Measurements from ENCODE around the gene CHKA.

The CHKA gene

GRCh38 chr11:68012044-68012842, 108.9 kb downstream of the CHKA start:
- peak; percentile 46 for DNase-seq

DNA sequence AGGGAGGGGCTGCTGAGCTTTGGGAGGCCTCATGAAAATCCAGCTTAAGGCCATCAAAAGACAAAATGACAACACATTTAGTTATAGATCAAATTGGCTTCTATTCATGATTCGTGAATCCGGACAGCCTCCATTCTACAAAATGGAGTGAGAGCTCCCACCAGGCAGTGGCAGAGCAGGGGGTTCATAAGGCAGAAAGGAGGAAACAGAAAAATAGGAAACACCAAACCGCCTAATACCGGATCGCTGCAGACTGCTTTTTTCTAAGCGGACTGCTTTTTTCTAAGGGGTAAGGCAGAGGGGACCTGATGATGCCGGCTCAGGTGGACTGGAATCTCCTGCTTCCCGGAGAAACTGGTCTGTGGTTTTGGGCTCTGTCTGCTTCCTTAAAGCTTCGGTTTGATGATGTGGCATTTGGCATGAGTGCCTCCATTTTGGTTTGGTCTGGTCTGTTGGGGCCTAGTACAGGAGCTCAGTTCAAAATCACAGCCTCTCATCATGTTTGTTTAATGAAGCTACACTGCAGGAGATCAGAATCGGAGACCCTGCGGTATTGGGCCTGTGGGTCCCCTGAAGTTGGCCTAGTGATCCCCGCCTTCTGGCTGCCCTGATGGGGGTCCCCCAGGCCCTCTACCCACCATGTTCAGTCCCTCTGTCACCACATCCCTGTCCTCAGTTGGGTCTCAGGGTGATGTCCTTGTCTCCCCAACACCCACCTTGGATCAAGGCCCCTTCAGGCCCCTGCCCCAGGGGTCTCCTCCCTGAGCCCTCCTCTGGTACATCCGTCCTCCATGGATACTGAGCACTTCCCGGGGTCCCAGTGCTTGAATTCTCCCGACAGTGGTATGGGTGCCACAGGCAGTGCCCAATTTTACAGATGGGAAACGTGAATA, 109.9 kb downstream of the CHKA start:
- no peak for DNase-seq

GRCh38 chr11:68010090-68011041, 110.8 kb downstream of the CHKA start, which contains the start of gene ALDH3B1:
TSS of gene ALDH3B1 (plus strand) at chr11:68010327. CDS start at chr11:68015298, 4,971 bp downstream.
- peak; percentile 97 for DNase-seq

DNA sequence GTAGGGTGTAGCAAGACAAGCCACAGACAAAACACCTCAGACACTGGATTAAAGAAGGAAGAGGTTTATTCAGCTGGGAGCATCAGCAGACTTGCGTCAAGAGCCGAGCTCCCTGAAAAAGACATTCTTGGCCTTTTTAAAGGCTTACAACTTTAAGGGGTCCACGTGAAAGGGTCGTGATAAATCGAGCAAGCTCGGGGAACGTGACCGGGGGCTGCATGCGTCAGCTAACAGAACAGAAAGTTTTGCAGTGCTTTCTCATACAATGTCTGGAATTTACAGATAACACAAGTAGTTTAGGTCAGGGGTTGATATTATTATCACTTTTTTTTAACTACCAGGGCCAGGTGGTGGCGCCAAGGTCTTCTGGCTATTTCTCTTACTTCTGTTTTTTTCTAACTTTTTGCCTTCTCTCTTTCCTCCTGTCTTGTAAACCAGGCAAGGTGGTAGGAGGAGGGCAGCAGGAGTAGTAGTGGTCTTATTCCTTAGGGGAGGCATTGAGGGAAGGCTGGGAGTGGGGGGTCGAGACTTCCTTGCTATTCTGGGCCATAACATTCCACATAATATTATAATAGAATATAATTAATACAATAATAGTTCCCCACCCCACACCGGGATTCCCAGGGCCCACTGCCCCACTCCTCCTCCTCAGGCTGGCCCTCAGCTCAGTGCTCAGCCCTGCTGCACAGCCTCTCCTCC, 111.6 kb downstream of the CHKA start:
- peak; percentile 72 for DNase-seq

GRCh38 chr11:68008381-68009337, 112.5 kb downstream of the CHKA start:
- DNase-seq = no peak

GRCh38 chr11:68007498-68008380, 113.4 kb downstream of the CHKA start:
- no peak for DNase-seq

DNA sequence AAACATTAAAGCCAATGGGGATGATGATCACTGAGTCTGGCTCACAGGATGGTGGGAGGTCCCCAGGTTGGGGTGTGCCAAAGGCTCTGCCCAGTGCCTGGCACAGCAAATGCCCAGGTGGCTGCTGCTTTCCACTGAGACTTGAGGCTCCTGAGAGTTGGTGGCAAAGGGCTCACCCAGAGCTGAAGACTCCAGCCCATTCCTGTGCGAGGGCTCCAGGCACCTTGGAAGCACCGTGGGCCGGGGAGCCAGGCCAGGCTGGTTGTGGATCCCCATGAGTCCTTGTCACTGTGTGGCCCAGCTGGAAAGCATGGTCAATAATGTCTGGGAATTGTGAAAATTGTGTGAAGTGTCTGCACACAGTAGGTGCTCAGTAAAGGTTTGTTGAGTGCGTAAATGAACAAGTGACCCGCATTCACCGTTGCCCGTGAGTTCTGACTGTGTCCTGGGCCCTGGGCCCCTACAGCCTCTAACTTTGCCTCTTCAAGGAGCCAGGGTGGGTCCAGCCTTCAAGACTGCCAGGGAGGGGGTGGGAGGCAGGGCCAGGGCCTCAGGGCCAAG, 114.5 kb downstream of the CHKA start:
- no peak for DNase-seq

DNA sequence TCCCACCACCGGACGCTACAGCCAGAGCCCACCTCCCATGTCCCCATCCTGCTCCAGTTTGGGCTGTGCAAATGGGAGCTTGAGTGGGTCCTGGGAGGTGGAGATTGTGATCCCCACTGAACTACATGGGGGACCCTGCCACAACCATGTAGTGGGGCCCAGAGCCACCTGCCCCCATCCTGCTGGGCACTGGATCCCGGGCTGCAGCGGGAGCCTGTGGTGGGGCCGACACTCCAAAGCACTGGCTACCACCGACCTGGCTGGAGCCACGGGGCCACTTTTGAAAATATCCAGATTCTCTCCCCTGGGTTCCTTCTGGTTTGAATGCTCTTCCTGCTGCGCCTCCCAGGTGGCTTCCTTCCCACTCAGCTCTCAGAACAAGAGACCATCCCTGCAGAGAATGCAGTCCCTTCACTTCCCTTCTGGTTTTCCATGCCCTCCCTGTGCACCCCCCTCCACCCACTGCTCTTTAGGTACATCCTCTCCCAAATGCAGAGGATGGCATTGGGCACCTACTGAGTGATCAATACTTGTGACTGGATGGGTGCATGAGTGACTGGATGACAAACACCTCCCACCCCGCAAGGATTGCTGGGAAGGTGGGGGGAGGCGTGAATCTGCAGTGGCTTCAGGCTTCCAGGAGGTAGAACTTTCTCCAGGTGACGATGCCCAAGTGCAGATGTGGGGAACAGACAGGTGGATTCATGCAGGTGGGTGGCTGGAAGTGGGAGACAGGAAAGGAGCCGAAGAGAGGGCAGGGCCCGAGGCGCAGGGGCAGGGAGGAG, 116.4 kb downstream of the CHKA start:
- DNase-seq = no peak

DNA sequence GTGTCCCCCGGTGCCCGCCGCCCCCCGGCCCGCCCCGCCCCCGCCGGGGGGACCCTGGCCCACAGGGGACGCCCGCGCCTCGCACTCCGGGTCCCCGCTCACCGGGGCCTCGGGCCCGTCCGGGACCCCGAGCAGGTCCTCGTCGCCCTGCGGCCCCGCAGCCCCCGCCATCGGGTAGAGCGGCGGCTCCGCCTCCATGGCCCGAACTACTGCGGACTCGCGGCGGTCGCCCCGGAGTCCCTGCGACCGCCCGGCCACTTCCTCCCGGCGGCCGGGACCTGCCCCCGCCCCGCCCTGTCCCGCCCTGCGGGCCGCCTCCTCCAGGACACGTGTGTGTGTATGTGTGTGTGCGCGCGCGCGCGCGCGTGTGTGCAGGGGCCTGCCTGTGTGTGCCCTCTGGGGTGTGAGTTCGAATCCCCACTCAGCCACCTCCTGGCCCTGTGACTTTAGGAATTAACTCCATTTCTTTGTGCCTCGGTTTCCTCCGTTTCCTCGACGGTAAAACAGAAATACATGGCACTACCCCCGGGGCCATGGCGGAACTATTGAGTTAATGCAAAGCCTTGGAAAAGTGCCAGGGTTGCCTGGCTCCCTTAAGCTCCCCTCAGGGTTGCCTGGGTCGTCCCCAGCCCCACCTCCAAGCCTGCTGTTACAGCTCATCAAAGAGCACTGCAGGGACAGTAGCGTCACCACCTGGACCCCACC, 117.2 kb downstream of the CHKA start, which contains the start of gene UNC93B1:
Gene UNC93B1 (minus strand): TSS at position 252 of the 705 bp plus-strand sequence. CDS start 54 bp downstream, at position 198.
- DNase-seq = peak; percentile 76

GRCh38 chr11:68002938-68003845, 118.0 kb downstream of the CHKA start:
- no peak for DNase-seq

All from NCI-H226 (cell line).